Liver (tissue), 9 donors: ENCODE measurements around the gene HIVEP3. TPM values are rescaled to one million over a fixed set of nuclear protein-coding genes. Genes with fewer than 3 reads are reported as not detected.

Experiments used
- DNase-seq: peaks from one replicate; pipeline ENCODE4 v3.0.0-alpha.2; 2017; ENCODE audit warnings: low spot score
- H3K27ac ChIP-seq, 2 donors: one replicate each; pipeline ENCODE4 v1.7.0; 2013; ENCODE audit warnings: inconsistent platforms in 2 of 2, low read length in 2 of 2, control low read depth in 1 of 2, low read depth in 1 of 2, mild to moderate bottlenecking in 1 of 2
- H3K27me3 ChIP-seq, 4 donors: one replicate each; pipeline versions ENCODE4 v1.6.1 to v1.7.0; 2013; ENCODE audit warnings: low read length in 3 of 4, inconsistent platforms in 1 of 4, mild to moderate bottlenecking in 1 of 4, moderate library complexity in 1 of 4; ENCODE audit not compliant: control insufficient read depth in 4 of 4, insufficient read depth in 4 of 4
- H3K36me3 ChIP-seq, 4 donors: one replicate each; pipeline versions ENCODE4 v1.6.1 to v1.7.0; 2013; ENCODE audit warnings: low read length in 3 of 4, mild to moderate bottlenecking in 3 of 4, low read depth in 1 of 4, moderate library complexity in 1 of 4; ENCODE audit not compliant: control insufficient read depth in 4 of 4, insufficient read depth in 3 of 4
- H3K4me1 ChIP-seq, 4 donors: one replicate each; pipeline versions ENCODE4 v1.6.1 to v1.7.0; 2013; ENCODE audit warnings: low read length in 3 of 4, mild to moderate bottlenecking in 3 of 4, moderate library complexity in 1 of 4; ENCODE audit not compliant: control insufficient read depth in 4 of 4, insufficient read depth in 4 of 4
- H3K4me3 ChIP-seq, 3 donors: one replicate each; pipeline versions ENCODE4 v1.6.1 to v1.7.0; 2013; ENCODE audit warnings: low read length in 3 of 3, control low read depth in 1 of 3, low read depth in 1 of 3, mild to moderate bottlenecking in 1 of 3
- H3K9ac ChIP-seq, 2 donors: one replicate each; pipeline ENCODE4 v1.7.0; 2013; ENCODE audit warnings: low read length in 2 of 2, mild to moderate bottlenecking in 2 of 2, moderate library complexity in 2 of 2, control low read depth in 1 of 2, low read depth in 1 of 2
- H3K9me3 ChIP-seq, 4 donors: one replicate each; pipeline versions ENCODE4 v1.6.1 to v1.7.0; 2013; ENCODE audit warnings: low read length in 3 of 4; ENCODE audit not compliant: control insufficient read depth in 4 of 4
- EGR1 ChIP-seq, 2 donors: IDR thresholded peaks; 2 replicates each; pipeline ENCODE4 v1.6.1; 2016 to 2018; ENCODE audit warnings: antibody characterized with exemption in 2 of 2, low read depth in 2 of 2
- FOXA2 ChIP-seq: IDR thresholded peaks from 2 replicates; pipeline ENCODE4 v1.6.1; 2016; ENCODE audit warnings: antibody characterized with exemption
- GABPA ChIP-seq, 2 donors: IDR thresholded peaks in 1 of 2; conservative IDR thresholded peaks in 1 of 2; 2 replicates each; pipeline ENCODE4 v1.6.1; 2016; ENCODE audit warnings: antibody characterized with exemption in 2 of 2, mild to moderate bottlenecking in 1 of 2, moderate library complexity in 1 of 2
- HNF4G ChIP-seq: IDR thresholded peaks from 2 replicates; pipeline ENCODE4 v1.6.1; 2016; ENCODE audit warnings: antibody characterized with exemption
- JUND ChIP-seq, 2 donors: IDR thresholded peaks; 2 replicates each; pipeline ENCODE4 v1.6.1; 2016; ENCODE audit warnings: antibody characterized with exemption in 2 of 2
- NR2F2 ChIP-seq: IDR thresholded peaks from 2 replicates; pipeline ENCODE4 v1.6.1; 2016; ENCODE audit warnings: antibody characterized with exemption
- RAD21 ChIP-seq, 2 donors: IDR thresholded peaks; 2 replicates each; pipeline ENCODE4 v1.6.1; 2016; ENCODE audit warnings: antibody characterized with exemption in 2 of 2, mild to moderate bottlenecking in 2 of 2
- RXRA ChIP-seq, 2 donors: IDR thresholded peaks; 2 replicates each; pipeline ENCODE4 v1.6.1; 2017 to 2018; ENCODE audit warnings: antibody characterized with exemption in 2 of 2, mild to moderate bottlenecking in 1 of 2
- SP1 ChIP-seq: IDR thresholded peaks from 2 replicates; pipeline ENCODE4 v1.6.1; 2018; ENCODE audit warnings: antibody characterized with exemption, mild to moderate bottlenecking
- TAF1 ChIP-seq: conservative IDR thresholded peaks from 2 replicates; pipeline ENCODE4 v1.6.1; 2016; ENCODE audit warnings: antibody characterized with exemption, mild to moderate bottlenecking
- YY1 ChIP-seq: IDR thresholded peaks from 2 replicates; pipeline ENCODE4 v1.6.1; 2016; ENCODE audit warnings: antibody characterized with exemption, mild to moderate bottlenecking
- WGBS: extraction: QIAGEN DNeasy Blood & Tissue Kit; methylation state at CpG from one replicate; pipeline ENCODE4 v1.1.7; 2013; 5-methylcytosine and 5-hydroxymethylcytosine counted together
- polyA plus RNA-seq, 2 donors: library from polyadenylated mRNA; stranded (reverse) in 1 of 2; unstranded in 1 of 2; fragments of 200-250 nt in 1 of 2; fragments of >200 nt in 1 of 2; fragmentation: Nextera tagmentation in 1 of 2; extraction: Ambion mirVana in 1 of 2; gene quantifications; one replicate each; pipeline versions ENCODE4 v1.2.1 to v1.2.3, GENCODE V29; 2013 to 2015
- total RNA-seq, 2 donors: library from RNA; depleted of rRNA; stranded (reverse); fragments of >200 nt; gene quantifications; one replicate each; pipeline ENCODE4 v1.2.3, GENCODE V29; 2014
- TF ChIP-seq, protein P1 (sequence below): IDR thresholded peaks from 2 replicates; pipeline ENCODE4 v1.6.1; 2016; ENCODE audit warnings: antibody characterized with exemption
- TF ChIP-seq, protein P2 (sequence below): fragments of 150-350 bp; IDR thresholded peaks from 2 replicates; pipeline ENCODE4 v1.5.1; 2017; ENCODE audit warnings: improper control_type of control experiment, low read depth, low read length; ENCODE audit not compliant: missing input control
- TF ChIP-seq, protein P3 (sequence below): IDR thresholded peaks from 2 replicates; pipeline ENCODE4 v1.6.1; 2016; ENCODE audit warnings: antibody characterized with exemption, mild to moderate bottlenecking
- TF ChIP-seq, protein P4 (sequence below): IDR thresholded peaks from 2 replicates; pipeline ENCODE4 v1.6.1; 2016; ENCODE audit warnings: antibody characterized with exemption
- TF ChIP-seq, protein P5 (sequence below): IDR thresholded peaks from 2 replicates; pipeline ENCODE4 v1.6.1; 2016; ENCODE audit warnings: antibody characterized with exemption
- donor health status: healthy.
- donor health status: healthy.
- donor health status: healthy.
- donor health status: healthy.
- donor health status: healthy.

Gene HIVEP3
- total and polyA plus RNA-seq, 4 donors, result 0.93 to 1.6 (median 1.4) TPM

DNA sequence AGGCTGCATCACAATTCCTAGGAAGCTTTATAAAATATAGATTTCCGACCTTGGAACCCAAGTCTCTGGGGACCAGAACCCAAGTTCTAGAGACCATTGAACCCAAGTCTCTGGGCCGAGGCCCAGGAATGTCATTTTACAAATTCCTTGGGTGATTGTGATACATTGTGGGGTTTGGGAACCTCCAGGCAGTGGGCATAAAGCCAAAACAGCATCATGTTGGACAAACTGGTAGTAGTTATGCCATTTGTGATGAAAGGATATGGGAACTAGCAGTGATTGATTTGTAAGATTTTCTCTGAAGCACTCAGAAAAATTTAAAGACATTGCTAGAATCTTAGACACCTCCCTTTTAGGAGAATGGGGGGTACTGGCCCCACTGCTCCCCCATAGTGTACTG, 160.2 kb downstream of the HIVEP3 start:
- TF ChIP-seq, protein P1, sequence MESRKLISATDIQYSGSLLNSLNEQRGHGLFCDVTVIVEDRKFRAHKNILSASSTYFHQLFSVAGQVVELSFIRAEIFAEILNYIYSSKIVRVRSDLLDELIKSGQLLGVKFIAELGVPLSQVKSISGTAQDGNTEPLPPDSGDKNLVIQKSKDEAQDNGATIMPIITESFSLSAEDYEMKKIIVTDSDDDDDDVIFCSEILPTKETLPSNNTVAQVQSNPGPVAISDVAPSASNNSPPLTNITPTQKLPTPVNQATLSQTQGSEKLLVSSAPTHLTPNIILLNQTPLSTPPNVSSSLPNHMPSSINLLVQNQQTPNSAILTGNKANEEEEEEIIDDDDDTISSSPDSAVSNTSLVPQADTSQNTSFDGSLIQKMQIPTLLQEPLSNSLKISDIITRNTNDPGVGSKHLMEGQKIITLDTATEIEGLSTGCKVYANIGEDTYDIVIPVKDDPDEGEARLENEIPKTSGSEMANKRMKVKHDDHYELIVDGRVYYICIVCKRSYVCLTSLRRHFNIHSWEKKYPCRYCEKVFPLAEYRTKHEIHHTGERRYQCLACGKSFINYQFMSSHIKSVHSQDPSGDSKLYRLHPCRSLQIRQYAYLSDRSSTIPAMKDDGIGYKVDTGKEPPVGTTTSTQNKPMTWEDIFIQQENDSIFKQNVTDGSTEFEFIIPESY, result no peak
- TF ChIP-seq NR2F2 (no peak), FOXA2 (no peak)
- TF ChIP-seq, protein P2, sequence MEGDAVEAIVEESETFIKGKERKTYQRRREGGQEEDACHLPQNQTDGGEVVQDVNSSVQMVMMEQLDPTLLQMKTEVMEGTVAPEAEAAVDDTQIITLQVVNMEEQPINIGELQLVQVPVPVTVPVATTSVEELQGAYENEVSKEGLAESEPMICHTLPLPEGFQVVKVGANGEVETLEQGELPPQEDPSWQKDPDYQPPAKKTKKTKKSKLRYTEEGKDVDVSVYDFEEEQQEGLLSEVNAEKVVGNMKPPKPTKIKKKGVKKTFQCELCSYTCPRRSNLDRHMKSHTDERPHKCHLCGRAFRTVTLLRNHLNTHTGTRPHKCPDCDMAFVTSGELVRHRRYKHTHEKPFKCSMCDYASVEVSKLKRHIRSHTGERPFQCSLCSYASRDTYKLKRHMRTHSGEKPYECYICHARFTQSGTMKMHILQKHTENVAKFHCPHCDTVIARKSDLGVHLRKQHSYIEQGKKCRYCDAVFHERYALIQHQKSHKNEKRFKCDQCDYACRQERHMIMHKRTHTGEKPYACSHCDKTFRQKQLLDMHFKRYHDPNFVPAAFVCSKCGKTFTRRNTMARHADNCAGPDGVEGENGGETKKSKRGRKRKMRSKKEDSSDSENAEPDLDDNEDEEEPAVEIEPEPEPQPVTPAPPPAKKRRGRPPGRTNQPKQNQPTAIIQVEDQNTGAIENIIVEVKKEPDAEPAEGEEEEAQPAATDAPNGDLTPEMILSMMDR, result no peak
- TF ChIP-seq, protein P3, sequence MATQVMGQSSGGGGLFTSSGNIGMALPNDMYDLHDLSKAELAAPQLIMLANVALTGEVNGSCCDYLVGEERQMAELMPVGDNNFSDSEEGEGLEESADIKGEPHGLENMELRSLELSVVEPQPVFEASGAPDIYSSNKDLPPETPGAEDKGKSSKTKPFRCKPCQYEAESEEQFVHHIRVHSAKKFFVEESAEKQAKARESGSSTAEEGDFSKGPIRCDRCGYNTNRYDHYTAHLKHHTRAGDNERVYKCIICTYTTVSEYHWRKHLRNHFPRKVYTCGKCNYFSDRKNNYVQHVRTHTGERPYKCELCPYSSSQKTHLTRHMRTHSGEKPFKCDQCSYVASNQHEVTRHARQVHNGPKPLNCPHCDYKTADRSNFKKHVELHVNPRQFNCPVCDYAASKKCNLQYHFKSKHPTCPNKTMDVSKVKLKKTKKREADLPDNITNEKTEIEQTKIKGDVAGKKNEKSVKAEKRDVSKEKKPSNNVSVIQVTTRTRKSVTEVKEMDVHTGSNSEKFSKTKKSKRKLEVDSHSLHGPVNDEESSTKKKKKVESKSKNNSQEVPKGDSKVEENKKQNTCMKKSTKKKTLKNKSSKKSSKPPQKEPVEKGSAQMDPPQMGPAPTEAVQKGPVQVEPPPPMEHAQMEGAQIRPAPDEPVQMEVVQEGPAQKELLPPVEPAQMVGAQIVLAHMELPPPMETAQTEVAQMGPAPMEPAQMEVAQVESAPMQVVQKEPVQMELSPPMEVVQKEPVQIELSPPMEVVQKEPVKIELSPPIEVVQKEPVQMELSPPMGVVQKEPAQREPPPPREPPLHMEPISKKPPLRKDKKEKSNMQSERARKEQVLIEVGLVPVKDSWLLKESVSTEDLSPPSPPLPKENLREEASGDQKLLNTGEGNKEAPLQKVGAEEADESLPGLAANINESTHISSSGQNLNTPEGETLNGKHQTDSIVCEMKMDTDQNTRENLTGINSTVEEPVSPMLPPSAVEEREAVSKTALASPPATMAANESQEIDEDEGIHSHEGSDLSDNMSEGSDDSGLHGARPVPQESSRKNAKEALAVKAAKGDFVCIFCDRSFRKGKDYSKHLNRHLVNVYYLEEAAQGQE, result no peak
- TF ChIP-seq, protein P4, sequence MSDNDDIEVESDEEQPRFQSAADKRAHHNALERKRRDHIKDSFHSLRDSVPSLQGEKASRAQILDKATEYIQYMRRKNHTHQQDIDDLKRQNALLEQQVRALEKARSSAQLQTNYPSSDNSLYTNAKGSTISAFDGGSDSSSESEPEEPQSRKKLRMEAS, result no peak
- DNase-seq, result no peak
- H3K27ac ChIP-seq, result no peak overlapping the region
- peaks cover 0 to 10% (median 4%) of the 10 kb centered on the region in 4 donors for H3K9me3 ChIP-seq
- H3K36me3 ChIP-seq, result no peaks in the 10 kb centered on the region
- H3K27me3 ChIP-seq, result no peaks in the 10 kb centered on the region
- WGBS, result 85% methylated on average over 2 of the region's 2 CpGs
- no peak overlapping the region for H3K9ac ChIP-seq
- no peaks in the 10 kb centered on the region for H3K4me1 ChIP-seq
- no peak overlapping the region for H3K4me3 ChIP-seq

DNA sequence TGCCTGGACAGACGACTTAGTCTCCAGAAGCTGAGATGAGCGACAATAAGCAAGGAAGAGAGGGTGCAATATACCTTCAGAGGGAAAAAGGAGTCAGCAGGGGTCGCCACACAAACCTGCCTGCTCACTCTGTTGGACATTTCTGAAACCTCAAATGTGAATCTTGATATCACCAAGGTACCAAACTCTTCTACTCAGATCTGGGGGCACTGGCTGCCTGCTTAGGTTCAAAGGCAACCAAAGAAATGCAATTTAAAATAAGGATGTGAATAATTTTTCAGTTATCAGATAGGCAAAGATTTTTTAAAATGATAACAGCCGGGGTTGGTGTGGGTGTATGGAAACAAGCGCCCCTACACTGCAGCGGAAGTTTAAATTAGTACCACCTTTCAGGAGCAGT, 164.2 kb downstream of the HIVEP3 start:
- 84% methylated on average over 6 of the region's 6 CpGs for WGBS
- no peak overlapping the region for H3K4me3 ChIP-seq

More for the DNA sequence above, 164.2 kb downstream of the HIVEP3 start:
- Histone ChIP-seq H3K27ac (no peak overlapping the region), H3K36me3 (no peaks in the 10 kb centered on the region), H3K9ac (no peak overlapping the region), H3K4me1 (no peaks in the 10 kb centered on the region), H3K9me3 (no peaks in the 10 kb centered on the region), H3K27me3 (no peaks in the 10 kb centered on the region)
- no peak for DNase-seq
- TF ChIP-seq RXRA (IDR thresholded peaks at IDR 0.05), result no peak
- TF ChIP-seq, protein P2, result no peak
- TF ChIP-seq SP1, result no peak
- TF ChIP-seq JUND (IDR thresholded peaks at IDR 0.05), result no peak
- TF ChIP-seq YY1, result no peak
- TF ChIP-seq, protein P1, result no peak
- TF ChIP-seq FOXA2, result no peak
- no peak for TF ChIP-seq TAF1
- no peak for TF ChIP-seq HNF4G
- TF ChIP-seq EGR1 (IDR thresholded peaks at IDR 0.05; ENCODE audit: low read depth in 2 of 2), result no peak
- no peak for TF ChIP-seq GABPA (IDR thresholded peaks at IDR 0.05 in 1 of 2, conservative IDR thresholded peaks at IDR 0.05 in 1 of 2)
- TF ChIP-seq, protein P5, sequence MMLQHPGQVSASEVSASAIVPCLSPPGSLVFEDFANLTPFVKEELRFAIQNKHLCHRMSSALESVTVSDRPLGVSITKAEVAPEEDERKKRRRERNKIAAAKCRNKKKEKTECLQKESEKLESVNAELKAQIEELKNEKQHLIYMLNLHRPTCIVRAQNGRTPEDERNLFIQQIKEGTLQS, result no peak
- TF ChIP-seq NR2F2, result no peak
- no peak for TF ChIP-seq RAD21 (IDR thresholded peaks at IDR 0.05)
- TF ChIP-seq, protein P4, result no peak
